Upper lobe of right lung (tissue), 1 donor: ENCODE results near the gene ZBTB7C. TPM values are rescaled to one million over a fixed set of nuclear protein-coding genes. Genes with fewer than 3 reads are reported as not detected.

Source experiments
- ATAC-seq: fragments of 200-7000 bp; cut with Tn5 transposase; one replicate; pipeline ENCODE4 v1.9.1; 2020; ENCODE audit warnings: mild to moderate bottlenecking, moderate library complexity
- DNase-seq: peaks from one replicate; pipeline ENCODE4 v3.0.0-alpha.2; 2020
- H3K27ac ChIP-seq: fragments of 200-600 bp; one replicate; pipeline ENCODE4 v1.8.0; 2022
- H3K27me3 ChIP-seq: fragments of 200-600 bp; one replicate; pipeline ENCODE4 v1.8.0; 2022; ENCODE audit warnings: mild to moderate bottlenecking
- H3K36me3 ChIP-seq: fragments of 200-600 bp; one replicate; pipeline ENCODE4 v1.8.0; 2022
- H3K4me1 ChIP-seq: fragments of 200-600 bp; one replicate; pipeline ENCODE4 v1.8.0; 2022
- H3K4me3 ChIP-seq: fragments of 200-600 bp; one replicate; pipeline ENCODE4 v1.8.0; 2022; ENCODE audit warnings: mild to moderate bottlenecking
- H3K9me3 ChIP-seq: fragments of 200-600 bp; one replicate; pipeline ENCODE4 v1.8.0; 2022
- CTCF ChIP-seq: fragments of 200-600 bp; IDR thresholded peaks from one replicate; pipeline ENCODE4 v1.8.0; 2022; ENCODE audit warnings: antibody characterized with exemption
- intact Hi-C: fragments of 100-400 bp; cut with DNase I; formaldehyde crosslinking; loops from one replicate; pipeline ENCODE4 v1.11.0; 2022
- total RNA-seq: library from RNA; stranded (reverse); fragmentation: NEBNext Ultra II Directional; extraction: Animal tissue kit (Norgen Biotek cat#: 25700); gene quantifications from one replicate; pipeline ENCODE4 v1.2.1, GENCODE V29; 2021
- donor health status: DM: no; HTN: yes; CAD: no; lungs with severe emphysema.

Gene ZBTB7C
- total RNA-seq, 1 donor from 2014 or later, result 17.7 TPM

DNA sequence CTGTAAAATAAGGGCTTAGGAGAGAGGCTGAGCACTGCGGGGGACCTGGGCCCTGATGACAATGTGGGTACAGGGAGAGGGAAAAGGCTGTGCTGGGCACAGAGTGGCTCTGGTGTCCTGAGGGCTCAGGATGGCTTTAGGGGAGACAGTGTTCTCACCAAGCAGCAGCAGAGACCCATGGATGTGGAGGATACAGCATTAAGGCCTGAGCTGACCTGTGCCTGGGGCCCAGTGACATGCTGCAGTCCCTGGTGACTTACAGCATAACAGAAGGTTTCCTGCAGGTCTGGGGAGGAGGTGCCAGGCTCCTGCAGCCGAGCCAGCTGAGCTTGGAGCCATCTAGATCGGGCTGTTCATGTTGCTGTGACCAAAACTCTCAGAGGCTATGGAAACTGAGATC lies 287.4 kb downstream of the ZBTB7C start:
- H3K27me3 ChIP-seq, result no peaks in the 10 kb centered on the region
- TF ChIP-seq CTCF, result no peak
- ATAC-seq, result no peak
- no peak overlapping the region for H3K4me3 ChIP-seq
- no peaks in the 10 kb centered on the region for H3K4me1 ChIP-seq
- no peak for DNase-seq
- H3K9me3 ChIP-seq, result no peaks in the 10 kb centered on the region
- H3K27ac ChIP-seq, result no peak overlapping the region
- intact Hi-C loops, result no loop called here
- no peaks in the 10 kb centered on the region for H3K36me3 ChIP-seq

DNA sequence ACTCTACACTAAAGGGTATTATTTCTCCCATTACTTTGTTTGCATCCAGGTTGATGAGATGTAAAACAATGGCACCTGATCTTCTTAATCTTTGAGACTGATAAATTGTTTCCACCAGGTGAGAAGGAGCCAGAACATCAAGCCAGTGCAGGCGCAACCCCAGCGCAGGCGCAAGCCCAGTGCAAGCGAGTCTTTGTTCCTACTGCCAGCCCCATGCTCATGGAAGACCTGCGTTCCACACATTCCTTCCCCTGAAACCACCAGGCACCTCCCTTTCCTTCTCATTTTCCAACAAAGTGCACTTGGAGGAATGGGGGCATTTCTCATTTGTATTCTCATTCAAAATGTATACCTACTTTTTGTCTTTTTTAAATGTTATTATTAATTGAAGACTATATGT lies 290.0 kb downstream of the ZBTB7C start:
- Histone ChIP-seq H3K9me3 (no peaks in the 10 kb centered on the region), H3K27ac (no peak overlapping the region), H3K27me3 (no peaks in the 10 kb centered on the region), H3K4me1 (no peaks in the 10 kb centered on the region), H3K36me3 (no peaks in the 10 kb centered on the region), H3K4me3 (no peak overlapping the region)
- DNase-seq (no peak), ATAC-seq (no peak)
- intact Hi-C loops, result no loop called here
- TF ChIP-seq CTCF, result no peak

DNA sequence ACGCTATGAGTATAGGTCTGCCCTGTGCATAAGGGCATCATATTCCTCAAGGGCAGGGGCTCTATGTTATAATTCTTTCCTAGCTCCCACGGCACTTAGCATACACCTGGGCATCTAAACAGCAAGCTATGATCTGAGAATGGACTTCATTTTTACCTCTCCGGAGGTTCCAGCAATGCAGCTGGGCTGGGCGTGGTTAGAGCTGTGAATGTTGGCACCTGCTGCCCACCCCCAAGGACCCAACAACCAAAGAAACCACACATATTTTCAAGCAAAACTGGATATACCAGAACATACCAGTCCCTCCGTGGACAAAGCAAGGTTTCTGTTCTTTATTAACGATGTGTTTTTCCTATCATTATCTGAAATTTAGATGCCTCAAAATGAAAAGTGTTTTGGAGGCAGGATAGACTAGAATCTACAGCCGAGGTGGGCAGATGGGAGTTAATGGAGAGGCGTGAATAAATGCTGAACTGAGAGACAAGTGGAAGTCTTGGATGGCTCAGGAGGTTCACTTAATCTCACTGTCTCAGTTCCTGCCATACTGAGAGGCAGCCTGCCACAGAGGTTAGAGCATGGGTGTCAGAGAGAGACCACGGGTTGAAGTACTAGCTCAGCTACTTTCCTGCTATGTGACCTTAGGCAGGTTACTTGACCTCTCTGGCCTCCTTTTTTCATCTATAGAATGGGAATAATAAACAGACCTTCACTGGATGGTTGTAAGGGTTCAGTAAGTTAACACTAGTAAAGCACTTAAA lies 292.1 kb downstream of the ZBTB7C start:
- DNase-seq, result no peak
- H3K4me3 ChIP-seq, result no peak overlapping the region
- no peaks in the 10 kb centered on the region for H3K9me3 ChIP-seq
- H3K4me1 ChIP-seq, result no peaks in the 10 kb centered on the region
- H3K36me3 ChIP-seq, result no peaks in the 10 kb centered on the region
- intact Hi-C loops, result no loop called here
- no peak for ATAC-seq
- no peaks in the 10 kb centered on the region for H3K27me3 ChIP-seq
- no peak overlapping the region for H3K27ac ChIP-seq
- no peak for TF ChIP-seq CTCF

DNA sequence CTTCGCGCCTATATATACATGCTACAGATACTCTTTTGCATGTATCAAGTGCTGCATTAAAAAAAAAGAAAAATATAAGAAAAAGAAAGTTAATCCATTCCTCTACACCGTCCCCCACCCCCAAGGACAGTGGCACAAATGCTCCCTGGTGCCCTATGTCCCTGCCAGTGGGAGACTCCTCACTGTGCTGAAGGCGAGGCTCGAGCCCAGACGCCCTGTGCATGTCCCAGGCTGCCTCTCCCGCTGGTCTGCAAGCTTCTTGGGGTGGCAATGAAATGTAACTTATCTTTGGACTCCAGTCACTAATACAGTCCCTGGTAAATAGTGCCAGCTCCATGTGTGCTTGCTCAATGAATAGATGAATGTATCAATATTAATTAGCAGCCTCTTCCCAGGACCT lies 293.2 kb downstream of the ZBTB7C start:
- DNase-seq (no peak), ATAC-seq (no peak)
- Histone ChIP-seq H3K27me3 (no peaks in the 10 kb centered on the region), H3K27ac (no peak overlapping the region), H3K9me3 (no peaks in the 10 kb centered on the region), H3K4me1 (no peaks in the 10 kb centered on the region), H3K4me3 (no peak overlapping the region), H3K36me3 (no peaks in the 10 kb centered on the region)
- intact Hi-C loops, result no loop called here
- no peak for TF ChIP-seq CTCF

DNA sequence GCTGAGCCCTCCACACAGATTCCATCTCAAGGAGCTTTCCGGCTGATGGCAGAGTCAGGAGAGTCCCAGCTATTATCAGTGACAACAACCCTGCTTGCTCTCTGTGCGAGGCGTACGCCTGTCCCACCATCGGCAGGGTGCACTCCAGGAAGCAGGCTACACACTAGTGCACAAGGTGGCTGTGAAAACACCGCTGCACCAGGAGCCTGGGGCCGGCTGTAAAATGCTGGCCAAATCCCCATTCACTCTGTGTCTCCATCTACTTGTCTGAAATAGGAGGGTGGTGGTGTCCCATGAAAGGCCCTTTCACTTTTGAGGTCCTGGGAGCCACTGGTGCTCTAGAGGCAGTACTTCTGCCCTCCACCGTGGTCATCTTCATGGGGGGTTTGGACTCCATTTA lies 295.5 kb downstream of the ZBTB7C start:
- Histone ChIP-seq H3K4me1 (no peaks in the 10 kb centered on the region), H3K27ac (no peak overlapping the region), H3K4me3 (no peak overlapping the region), H3K9me3 (no peaks in the 10 kb centered on the region), H3K36me3 (no peaks in the 10 kb centered on the region), H3K27me3 (no peaks in the 10 kb centered on the region)
- intact Hi-C loops, result no loop called here
- ATAC-seq (no peak), DNase-seq (no peak)
- no peak for TF ChIP-seq CTCF

DNA sequence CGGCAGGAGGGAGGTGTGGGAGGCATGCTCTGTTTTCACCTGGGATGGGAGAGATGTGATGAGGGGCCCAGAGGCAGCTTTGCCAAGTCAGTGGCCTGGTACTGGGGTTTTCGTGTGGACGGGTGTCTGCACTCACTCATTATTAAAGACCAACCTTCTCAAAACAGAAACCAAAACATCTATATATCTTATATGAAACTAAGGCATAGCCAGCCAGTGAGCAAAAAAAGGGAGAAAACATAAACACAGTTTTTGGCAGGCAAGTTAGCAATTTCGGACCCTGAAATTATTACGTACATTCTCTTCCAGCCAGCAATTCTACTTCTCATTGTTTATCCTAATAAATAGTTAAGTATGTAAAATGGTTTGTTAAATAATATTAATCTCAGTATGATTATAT lies 297.6 kb downstream of the ZBTB7C start:
- DNase-seq (no peak), ATAC-seq (no peak)
- Histone ChIP-seq H3K4me1 (peaks cover 4% of the 10 kb centered on the region), H3K27me3 (no peaks in the 10 kb centered on the region), H3K4me3 (no peak overlapping the region), H3K9me3 (no peaks in the 10 kb centered on the region), H3K36me3 (no peaks in the 10 kb centered on the region), H3K27ac (no peak overlapping the region)
- intact Hi-C loops, result no loop called here
- TF ChIP-seq CTCF, result no peak
